Measurements from ENCODE around the gene BOC. TPM values are rescaled to one million over a fixed set of nuclear protein-coding genes. Genes with fewer than 3 reads are reported as not detected.

The BOC gene
- polyA plus RNA-seq, 1 donor from 2014 or later = 0.53 TPM

- H3K27ac ChIP-seq (ENCODE audit: low read length) = no peak overlapping the region
- H3K4me2 ChIP-seq (ENCODE audit: low read length) = no peak overlapping the region
Measured at GRCh38 chr3:113270068-113270467, 58.7 kb downstream of the BOC start.

GRCh38 chr3:113270786-113271185 is 59.4 kb downstream of the BOC start:
- Histone ChIP-seq H3K27me3 (ENCODE audit: insufficient read depth, low read depth, low read length) (no peaks in the 10 kb centered on the region), H3K79me2 (replicated peaks; ENCODE audit: insufficient read depth, low read length) (no peaks in the 10 kb centered on the region), H3K4me3 (ENCODE audit: low read length) (no peak overlapping the region), H3K4me2 (ENCODE audit: low read length) (no peak overlapping the region), H3K9ac (ENCODE audit: low read length) (no peak overlapping the region), H3K27ac (ENCODE audit: low read length) (no peak overlapping the region), H3K9me2 (ENCODE audit: insufficient read depth, low read length) (no peaks in the 10 kb centered on the region), H4K20me1 (ENCODE audit: insufficient read depth) (no peaks in the 10 kb centered on the region), H2AFZ (ENCODE audit: low read depth, low read length) (no peak overlapping the region), H3F3A (ENCODE audit: insufficient read depth, low read length, poor library complexity, severe bottlenecking) (peaks cover 4% of the 10 kb centered on the region), H3K9me3 (ENCODE audit: low read length) (no peaks in the 10 kb centered on the region), H3K36me3 (ENCODE audit: insufficient read depth, low read length) (no peaks in the 10 kb centered on the region)
- no peak for TF ChIP-seq SMC3 (conservative IDR thresholded peaks at IDR 0.05; ENCODE audit: poor library complexity)
- TF ChIP-seq EP300 (conservative IDR thresholded peaks at IDR 0.05; ENCODE audit: poor library complexity, severe bottlenecking) = no peak
- no peak for TF ChIP-seq EZH2 (IDR thresholded peaks at IDR 0.05; ENCODE audit: borderline replicate concordance, insufficient read depth, low read length, poor library complexity, severe bottlenecking)
- TF ChIP-seq TAF1 (IDR thresholded peaks at IDR 0.05; ENCODE audit: low read depth) = no peak
- no peak for TF ChIP-seq RAD21 (conservative IDR thresholded peaks at IDR 0.05)
- TF ChIP-seq POLR2AphosphoS5 (IDR thresholded peaks at IDR 0.05) = no peak
- no peak for TF ChIP-seq MXI1 (conservative IDR thresholded peaks at IDR 0.05; ENCODE audit: poor library complexity, severe bottlenecking)
- no peak for TF ChIP-seq REST (IDR thresholded peaks at IDR 0.05; ENCODE audit: borderline replicate concordance)

More at GRCh38 chr3:113270068-113270467, 58.7 kb downstream of the BOC start:
- TF ChIP-seq REST (IDR thresholded peaks at IDR 0.05; ENCODE audit: borderline replicate concordance) = no peak
- no peak for TF ChIP-seq CTCF (IDR thresholded peaks at IDR 0.05; ENCODE audit: poor library complexity, severe bottlenecking)
- no peak for TF ChIP-seq POLR2AphosphoS5 (IDR thresholded peaks at IDR 0.05)
- no peak for TF ChIP-seq RAD21 (conservative IDR thresholded peaks at IDR 0.05)
- TF ChIP-seq TAF1 (IDR thresholded peaks at IDR 0.05; ENCODE audit: low read depth) = no peak
- no peak for TF ChIP-seq EP300 (conservative IDR thresholded peaks at IDR 0.05; ENCODE audit: poor library complexity, severe bottlenecking)
- no peak for TF ChIP-seq SMC3 (conservative IDR thresholded peaks at IDR 0.05; ENCODE audit: poor library complexity)
- TF ChIP-seq EZH2 (IDR thresholded peaks at IDR 0.05; ENCODE audit: borderline replicate concordance, insufficient read depth, low read length, poor library complexity, severe bottlenecking) = no peak
- no peak for TF ChIP-seq MXI1 (conservative IDR thresholded peaks at IDR 0.05; ENCODE audit: poor library complexity, severe bottlenecking)
- Histone ChIP-seq H3K79me2 (replicated peaks; ENCODE audit: insufficient read depth, low read length) (no peaks in the 10 kb centered on the region), H3F3A (ENCODE audit: insufficient read depth, low read length, poor library complexity, severe bottlenecking) (peaks cover under 1% of the 10 kb centered on the region), H3K9me3 (ENCODE audit: low read length) (no peaks in the 10 kb centered on the region), H2AFZ (ENCODE audit: low read depth, low read length) (no peak overlapping the region), H3K9me2 (ENCODE audit: insufficient read depth, low read length) (no peaks in the 10 kb centered on the region), H3K9ac (ENCODE audit: low read length) (no peak overlapping the region), H3K27me3 (ENCODE audit: insufficient read depth, low read depth, low read length) (no peaks in the 10 kb centered on the region), H3K36me3 (ENCODE audit: insufficient read depth, low read length) (no peaks in the 10 kb centered on the region), H4K20me1 (ENCODE audit: insufficient read depth) (no peaks in the 10 kb centered on the region), H3K4me3 (ENCODE audit: low read length) (no peak overlapping the region)

Data from neural cell (in vitro differentiated cells).